BE2C (cell line): ENCODE data around the gene CNNM2.

Source experiments
- DNase-seq: peaks from one replicate; pipeline ENCODE4 v3.0.0-alpha.2; 2020
- H3K27me3 ChIP-seq: fragments of 250-450 bp; sonication (Bioruptor Pico); 2 replicates; pipeline ENCODE4 v1.5.1; 2020; ENCODE audit warnings: mild to moderate bottlenecking
- H3K36me3 ChIP-seq: fragments of 250-450 bp; sonication (Bioruptor Pico); 2 replicates; pipeline ENCODE4 v1.5.1; 2020; ENCODE audit warnings: mild to moderate bottlenecking
- H3K4me1 ChIP-seq: fragments of 250-450 bp; sonication (Bioruptor Pico); 2 replicates; pipeline ENCODE4 v1.5.1; 2020
- H3K4me3 ChIP-seq: 2 replicates; pipeline ENCODE4 v1.5.1; 2011; ENCODE audit warnings: low read depth, low read length
- H3K9me3 ChIP-seq: fragments of 250-450 bp; sonication (Bioruptor Pico); 2 replicates; pipeline ENCODE4 v1.5.1; 2020
- TF ChIP-seq, protein P1 (sequence below): IDR thresholded peaks from 2 replicates; pipeline ENCODE4 v1.5.1; 2012; ENCODE audit warnings: mild to moderate bottlenecking, low read depth, low read length

CNNM2 gene

GRCh38 chr10:102982296-102982695 is 64.2 kb downstream of the CNNM2 start:
- TF ChIP-seq, protein P1, sequence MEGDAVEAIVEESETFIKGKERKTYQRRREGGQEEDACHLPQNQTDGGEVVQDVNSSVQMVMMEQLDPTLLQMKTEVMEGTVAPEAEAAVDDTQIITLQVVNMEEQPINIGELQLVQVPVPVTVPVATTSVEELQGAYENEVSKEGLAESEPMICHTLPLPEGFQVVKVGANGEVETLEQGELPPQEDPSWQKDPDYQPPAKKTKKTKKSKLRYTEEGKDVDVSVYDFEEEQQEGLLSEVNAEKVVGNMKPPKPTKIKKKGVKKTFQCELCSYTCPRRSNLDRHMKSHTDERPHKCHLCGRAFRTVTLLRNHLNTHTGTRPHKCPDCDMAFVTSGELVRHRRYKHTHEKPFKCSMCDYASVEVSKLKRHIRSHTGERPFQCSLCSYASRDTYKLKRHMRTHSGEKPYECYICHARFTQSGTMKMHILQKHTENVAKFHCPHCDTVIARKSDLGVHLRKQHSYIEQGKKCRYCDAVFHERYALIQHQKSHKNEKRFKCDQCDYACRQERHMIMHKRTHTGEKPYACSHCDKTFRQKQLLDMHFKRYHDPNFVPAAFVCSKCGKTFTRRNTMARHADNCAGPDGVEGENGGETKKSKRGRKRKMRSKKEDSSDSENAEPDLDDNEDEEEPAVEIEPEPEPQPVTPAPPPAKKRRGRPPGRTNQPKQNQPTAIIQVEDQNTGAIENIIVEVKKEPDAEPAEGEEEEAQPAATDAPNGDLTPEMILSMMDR = no peak
- no peaks in the 10 kb centered on the region for H3K4me1 ChIP-seq
- no peak for DNase-seq
- no peak overlapping the region for H3K4me3 ChIP-seq
- H3K27me3 ChIP-seq = no peaks in the 10 kb centered on the region
- no peaks in the 10 kb centered on the region for H3K36me3 ChIP-seq
- no peaks in the 10 kb centered on the region for H3K9me3 ChIP-seq

- Histone ChIP-seq H3K27me3 (no peaks in the 10 kb centered on the region), H3K4me1 (no peaks in the 10 kb centered on the region; the same call in 1 of the 2 replicates), H3K9me3 (no peaks in the 10 kb centered on the region), H3K4me3 (no peak overlapping the region), H3K36me3 (no peaks in the 10 kb centered on the region)
- TF ChIP-seq, protein P1 = no peak
- no peak for DNase-seq
These were observed 66.0 kb downstream of the CNNM2 start for GRCh38 chr10:102984086-102984485.

DNA sequence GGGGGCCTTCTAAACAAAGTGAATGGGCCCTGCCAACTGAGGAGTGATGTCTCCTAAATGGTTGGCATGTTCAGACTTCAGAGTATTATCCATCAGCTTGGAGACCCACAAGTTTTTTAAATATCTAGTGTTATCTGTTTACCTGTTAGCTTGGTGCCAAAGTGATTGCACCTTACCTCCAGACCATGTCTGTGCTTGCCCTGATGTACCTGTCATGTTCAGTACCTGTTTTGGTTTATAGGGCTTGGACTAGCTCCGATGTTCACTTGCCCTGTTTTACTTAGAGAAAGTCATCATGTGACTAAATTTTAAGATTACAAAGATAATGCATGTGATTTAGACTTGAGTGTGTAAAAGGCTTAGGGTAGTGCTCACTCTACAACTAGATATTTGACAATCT is 67.7 kb downstream of the CNNM2 start:
- Histone ChIP-seq H3K36me3 (no peaks in the 10 kb centered on the region), H3K9me3 (no peaks in the 10 kb centered on the region), H3K27me3 (no peaks in the 10 kb centered on the region), H3K4me3 (no peak overlapping the region), H3K4me1 (no peaks in the 10 kb centered on the region; the same call in 1 of the 2 replicates)
- TF ChIP-seq, protein P1 = no peak
- no peak for DNase-seq

DNA sequence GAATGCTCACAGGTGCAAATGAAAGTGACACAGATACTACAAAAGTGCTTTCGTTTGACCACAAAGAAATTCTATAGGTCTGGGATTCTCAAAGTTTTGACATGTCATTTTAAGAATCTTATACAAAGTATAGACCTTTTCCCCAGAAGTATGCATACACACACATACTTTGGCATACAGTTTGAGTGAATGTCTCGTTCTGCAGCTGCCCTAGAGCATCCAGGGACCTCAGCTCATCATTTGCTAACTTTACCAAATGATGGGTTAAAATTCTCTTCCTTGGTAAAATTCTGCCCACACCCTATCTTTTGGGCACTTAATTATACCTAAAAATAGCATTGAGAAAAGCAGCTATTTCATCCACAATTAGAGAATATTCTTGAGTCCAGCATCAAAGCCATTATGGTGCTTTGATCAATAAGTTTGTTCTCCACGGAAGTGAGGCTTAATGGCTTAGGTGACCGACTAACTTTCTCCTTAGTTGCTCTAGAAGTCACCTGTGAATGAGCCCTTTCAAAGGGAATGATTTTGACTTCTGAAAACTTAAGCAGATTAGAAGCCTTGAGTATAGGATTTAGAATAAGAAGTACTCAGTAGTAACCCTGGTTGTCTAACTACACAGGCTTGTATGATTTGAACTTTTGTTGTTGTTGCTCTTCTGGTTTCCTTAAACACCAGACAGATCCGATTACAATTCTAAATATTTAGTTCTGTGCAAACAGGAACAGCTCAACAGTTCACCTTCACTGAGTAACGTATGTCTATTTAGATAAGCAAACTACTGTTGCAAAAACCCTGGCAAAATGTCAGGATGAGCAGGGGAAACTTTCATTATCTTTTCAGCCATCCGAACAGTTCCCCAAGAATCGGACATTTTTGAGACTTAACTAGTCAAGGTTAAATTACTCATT is 70.6 kb downstream of the CNNM2 start:
- Histone ChIP-seq H3K27me3 (no peaks in the 10 kb centered on the region), H3K9me3 (no peaks in the 10 kb centered on the region), H3K4me1 (no peaks in the 10 kb centered on the region; the same call in 1 of the 2 replicates), H3K36me3 (no peaks in the 10 kb centered on the region), H3K4me3 (no peak overlapping the region)
- TF ChIP-seq, protein P1 = no peak
- DNase-seq = no peak

GRCh38 chr10:102994531-102995295 is 76.6 kb downstream of the CNNM2 start:
- no peaks in the 10 kb centered on the region for H3K27me3 ChIP-seq
- H3K4me3 ChIP-seq = no peak overlapping the region
- H3K9me3 ChIP-seq = no peaks in the 10 kb centered on the region
- DNase-seq = no peak
- no peaks in the 10 kb centered on the region for H3K4me1 ChIP-seq
- TF ChIP-seq, protein P1 = no peak
- no peaks in the 10 kb centered on the region for H3K36me3 ChIP-seq
